ENCODE measurements around the gene VAT1. TPM values are rescaled to one million over a fixed set of nuclear protein-coding genes. Genes with fewer than 3 reads are reported as not detected.
A peak's percentile ranks its signal among the peaks of the same experiment; 100 is the strongest.

VAT1 gene
- total and polyA plus RNA-seq, 10 donors: 20.3 to 144 (median 62.4) TPM

GRCh38 chr17:43014649-43015542, 7.3 kb downstream of the VAT1 start:
- DNase-seq: no peak
- no peaks in the 10 kb centered on the region for H3K27me3 ChIP-seq (replicated peaks in 1 of 7)
- peaks cover 23 to 96% (median 68%) of the 10 kb centered on the region in 6 donors for H3K4me1 ChIP-seq
- TF ChIP-seq POLR2A (IDR thresholded peaks at IDR 0.05) (no peak), POLR2AphosphoS5 (IDR thresholded peaks at IDR 0.05) (no peak), CTCF (IDR thresholded peaks at IDR 0.05 in 8 of 11, conservative IDR thresholded peaks at IDR 0.05 in 3 of 11) (no peak)
- H3K9me3 ChIP-seq: no peaks in the 10 kb centered on the region
- WGBS, 5 donors: 60 to 71% (median 69%) methylated on average over 8 of the region's 8 CpGs
- intact Hi-C loops (cut with DNase I; ENCODE audit: low total_unique reads): no loop called here
- H3K36me3 ChIP-seq: peaks cover 0 to 81% (median 31%) of the 10 kb centered on the region in 6 donors
- no peak overlapping the region for H3K4me3 ChIP-seq
- peak overlapping the region; percentile 13 to 75 (median 60) for H3K27ac ChIP-seq

GRCh38 chr17:43014020-43014648, 8.1 kb downstream of the VAT1 start:
- peaks cover 18 to 93% (median 64%) of the 10 kb centered on the region in 6 donors for H3K4me1 ChIP-seq
- H3K27ac ChIP-seq: peak overlapping the region in 5 of 8 donors; percentile 59 to 75 (median 72)
- no peak for DNase-seq
- 70 to 83% (median 82%) methylated on average over 8 to 12 of the region's 12 CpGs for WGBS, 5 donors
- intact Hi-C loops (cut with DNase I; ENCODE audit: low total_unique reads): no loop called here
- no peaks in the 10 kb centered on the region for H3K9me3 ChIP-seq
- H3K4me3 ChIP-seq: no peak overlapping the region
- no peaks in the 10 kb centered on the region for H3K27me3 ChIP-seq (replicated peaks in 1 of 7)
- H3K36me3 ChIP-seq: peaks cover 0 to 87% (median 31%) of the 10 kb centered on the region in 6 donors
- TF ChIP-seq POLR2AphosphoS5 (IDR thresholded peaks at IDR 0.05) (peak in 1 of 3 donors; percentile 9), POLR2A (IDR thresholded peaks at IDR 0.05) (no peak)

GRCh38 chr17:43013296-43013695, 8.9 kb downstream of the VAT1 start:
- DNase-seq: no peak
- intact Hi-C loops (cut with DNase I; ENCODE audit: low total_unique reads): no loop called here
- H3K4me1 ChIP-seq: peaks cover 22 to 93% (median 63%) of the 10 kb centered on the region in 6 donors
- peaks cover 0 to 85% (median 31%) of the 10 kb centered on the region in 6 donors for H3K36me3 ChIP-seq
- 89 to 100% (median 92%) methylated on average over 1 to 8 of the region's 8 CpGs for WGBS, 5 donors
- H3K27me3 ChIP-seq (replicated peaks in 1 of 7): no peaks in the 10 kb centered on the region
- no peak for TF ChIP-seq POLR2AphosphoS5 (IDR thresholded peaks at IDR 0.05)
- TF ChIP-seq CTCF (IDR thresholded peaks at IDR 0.05 in 8 of 11, conservative IDR thresholded peaks at IDR 0.05 in 3 of 11): no peak
- TF ChIP-seq POLR2A (IDR thresholded peaks at IDR 0.05): no peak
- no peak overlapping the region for H3K4me3 ChIP-seq
- no peaks in the 10 kb centered on the region for H3K9me3 ChIP-seq
- H3K27ac ChIP-seq: peak overlapping the region in 2 of 8 donors; percentile 72 to 75

- Histone ChIP-seq H3K9me3 (no peaks in the 10 kb centered on the region), H3K36me3 (peaks cover 0 to 72% (median 31%) of the 10 kb centered on the region in 6 donors), H3K27me3 (replicated peaks in 1 of 7) (no peaks in the 10 kb centered on the region), H3K4me3 (no peak overlapping the region), H3K4me1 (peaks cover 31 to 98% (median 71%) of the 10 kb centered on the region in 6 donors), H3K27ac (peak overlapping the region in 2 of 8 donors; percentile 8 to 15)
- 80 to 91% (median 84%) methylated on average over 13 to 15 of the region's 15 CpGs for WGBS, 5 donors
- intact Hi-C loops (cut with DNase I; ENCODE audit: low total_unique reads): no loop called here
- TF ChIP-seq POLR2AphosphoS5 (IDR thresholded peaks at IDR 0.05) (peak in 2 of 3 donors; percentile 16 to 37), POLR2A (IDR thresholded peaks at IDR 0.05) (no peak)
- no peak for DNase-seq
Measured at GRCh38 chr17:43011728-43012472, 10.3 kb downstream of the VAT1 start.
